ENCODE results near the gene GAS1.

DNA sequence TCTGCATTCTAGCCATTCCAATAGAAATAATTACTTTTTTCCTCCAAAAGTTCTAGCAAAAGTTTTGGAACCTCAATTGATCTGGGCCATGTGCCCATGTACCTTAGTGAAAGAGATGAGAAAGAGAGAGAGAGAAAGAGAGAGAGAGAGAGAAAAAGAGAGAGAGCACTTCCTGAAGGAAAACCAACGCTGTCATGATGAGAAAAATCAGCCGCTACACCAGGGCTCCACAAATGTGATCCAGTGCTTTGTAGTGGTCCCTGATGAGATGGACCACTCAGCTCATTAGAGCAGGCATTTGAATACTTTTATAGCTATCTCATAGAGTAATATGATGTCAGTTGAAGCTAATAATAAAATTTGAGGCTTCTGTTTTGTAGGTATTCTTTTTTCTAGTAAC lies 7.7 kb upstream of the GAS1 start:
- TF ChIP-seq POLR2A (IDR thresholded peaks at IDR 0.05) = no peak
- no peak for TF ChIP-seq POLR2AphosphoS5 (IDR thresholded peaks at IDR 0.05)
- TF ChIP-seq, protein P1, sequence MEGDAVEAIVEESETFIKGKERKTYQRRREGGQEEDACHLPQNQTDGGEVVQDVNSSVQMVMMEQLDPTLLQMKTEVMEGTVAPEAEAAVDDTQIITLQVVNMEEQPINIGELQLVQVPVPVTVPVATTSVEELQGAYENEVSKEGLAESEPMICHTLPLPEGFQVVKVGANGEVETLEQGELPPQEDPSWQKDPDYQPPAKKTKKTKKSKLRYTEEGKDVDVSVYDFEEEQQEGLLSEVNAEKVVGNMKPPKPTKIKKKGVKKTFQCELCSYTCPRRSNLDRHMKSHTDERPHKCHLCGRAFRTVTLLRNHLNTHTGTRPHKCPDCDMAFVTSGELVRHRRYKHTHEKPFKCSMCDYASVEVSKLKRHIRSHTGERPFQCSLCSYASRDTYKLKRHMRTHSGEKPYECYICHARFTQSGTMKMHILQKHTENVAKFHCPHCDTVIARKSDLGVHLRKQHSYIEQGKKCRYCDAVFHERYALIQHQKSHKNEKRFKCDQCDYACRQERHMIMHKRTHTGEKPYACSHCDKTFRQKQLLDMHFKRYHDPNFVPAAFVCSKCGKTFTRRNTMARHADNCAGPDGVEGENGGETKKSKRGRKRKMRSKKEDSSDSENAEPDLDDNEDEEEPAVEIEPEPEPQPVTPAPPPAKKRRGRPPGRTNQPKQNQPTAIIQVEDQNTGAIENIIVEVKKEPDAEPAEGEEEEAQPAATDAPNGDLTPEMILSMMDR (IDR thresholded peaks at IDR 0.05) = no peak
